Measurements from ENCODE around the gene OR1J2. TPM values are rescaled to one million over a fixed set of nuclear protein-coding genes. Genes with fewer than 3 reads are reported as not detected.

OR1J2 gene
- total RNA-seq, 1 donor from 2014 or later = not detected

GRCh38 chr9:122464633-122465567 is 45.7 kb upstream of the OR1J2 start:
- no peaks in the 10 kb centered on the region for H3K36me3 ChIP-seq (ENCODE audit: insufficient read depth, low read length)
- Mint-ChIP-seq H3K9me3 (ENCODE audit: unreplicated experiment) (peaks cover 11% of the 10 kb centered on the region), H3K4me3 (ENCODE audit: unreplicated experiment) (peak overlapping the region; percentile 52), H3K27ac (ENCODE audit: unreplicated experiment) (no peak overlapping the region), H3K4me1 (ENCODE audit: low read depth, unreplicated experiment) (no peaks in the 10 kb centered on the region), H3K36me3 (ENCODE audit: low read depth, unreplicated experiment) (no peaks in the 10 kb centered on the region), H3K27me3 (ENCODE audit: low read depth, unreplicated experiment) (peaks cover 50% of the 10 kb centered on the region)
- peaks cover 6% of the 10 kb centered on the region for H3K27me3 ChIP-seq (ENCODE audit: insufficient read depth, low read length)
- no peaks in the 10 kb centered on the region for H3K79me2 ChIP-seq (ENCODE audit: insufficient read depth, low read length)
- H4K20me1 ChIP-seq (ENCODE audit: insufficient read depth, low read length) = no peaks in the 10 kb centered on the region
- H3K27ac ChIP-seq (ENCODE audit: low read depth, low read length) = no peak overlapping the region
- DNase-seq (ENCODE audit: low read depth) = peak; percentile 71
- H2AFZ ChIP-seq (ENCODE audit: low read depth, low read length) = peak overlapping the region; percentile 11
- H3K4me2 ChIP-seq (ENCODE audit: low read length) = peak overlapping the region; percentile 75
- peak overlapping the region; percentile 19 for H3K9ac ChIP-seq (ENCODE audit: low read length)
- FAIRE-seq = peak; percentile 23
- H3K4me1 ChIP-seq (ENCODE audit: insufficient read depth, low read length) = no peaks in the 10 kb centered on the region
- TF ChIP-seq, protein P1, sequence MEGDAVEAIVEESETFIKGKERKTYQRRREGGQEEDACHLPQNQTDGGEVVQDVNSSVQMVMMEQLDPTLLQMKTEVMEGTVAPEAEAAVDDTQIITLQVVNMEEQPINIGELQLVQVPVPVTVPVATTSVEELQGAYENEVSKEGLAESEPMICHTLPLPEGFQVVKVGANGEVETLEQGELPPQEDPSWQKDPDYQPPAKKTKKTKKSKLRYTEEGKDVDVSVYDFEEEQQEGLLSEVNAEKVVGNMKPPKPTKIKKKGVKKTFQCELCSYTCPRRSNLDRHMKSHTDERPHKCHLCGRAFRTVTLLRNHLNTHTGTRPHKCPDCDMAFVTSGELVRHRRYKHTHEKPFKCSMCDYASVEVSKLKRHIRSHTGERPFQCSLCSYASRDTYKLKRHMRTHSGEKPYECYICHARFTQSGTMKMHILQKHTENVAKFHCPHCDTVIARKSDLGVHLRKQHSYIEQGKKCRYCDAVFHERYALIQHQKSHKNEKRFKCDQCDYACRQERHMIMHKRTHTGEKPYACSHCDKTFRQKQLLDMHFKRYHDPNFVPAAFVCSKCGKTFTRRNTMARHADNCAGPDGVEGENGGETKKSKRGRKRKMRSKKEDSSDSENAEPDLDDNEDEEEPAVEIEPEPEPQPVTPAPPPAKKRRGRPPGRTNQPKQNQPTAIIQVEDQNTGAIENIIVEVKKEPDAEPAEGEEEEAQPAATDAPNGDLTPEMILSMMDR (IDR thresholded peaks at IDR 0.05; ENCODE audit: insufficient read depth, low read depth, low read length) = peak; percentile 91
- no peak for TF ChIP-seq EZH2 (IDR thresholded peaks at IDR 0.05; ENCODE audit: insufficient read depth, low read length)
- no peaks in the 10 kb centered on the region for H3K9me3 ChIP-seq (ENCODE audit: insufficient read depth, low read depth, low read length)
- peak overlapping the region; percentile 54 for H3K4me3 ChIP-seq (ENCODE audit: insufficient read depth, low read depth, low read length)

- TF ChIP-seq, protein P1 (IDR thresholded peaks at IDR 0.05; ENCODE audit: insufficient read depth, low read depth, low read length) = no peak
- no peak for TF ChIP-seq EZH2 (IDR thresholded peaks at IDR 0.05; ENCODE audit: insufficient read depth, low read length)
- Histone ChIP-seq H3K9me3 (ENCODE audit: insufficient read depth, low read depth, low read length) (no peaks in the 10 kb centered on the region), H4K20me1 (ENCODE audit: insufficient read depth, low read length) (no peaks in the 10 kb centered on the region), H2AFZ (ENCODE audit: low read depth, low read length) (no peak overlapping the region), H3K27me3 (ENCODE audit: insufficient read depth, low read length) (peaks cover 6% of the 10 kb centered on the region), H3K4me3 (ENCODE audit: insufficient read depth, low read depth, low read length) (no peak overlapping the region), H3K36me3 (ENCODE audit: insufficient read depth, low read length) (no peaks in the 10 kb centered on the region), H3K79me2 (ENCODE audit: insufficient read depth, low read length) (no peaks in the 10 kb centered on the region), H3K4me1 (ENCODE audit: insufficient read depth, low read length) (no peaks in the 10 kb centered on the region), H3K4me2 (ENCODE audit: low read length) (no peak overlapping the region), H3K27ac (ENCODE audit: low read depth, low read length) (no peak overlapping the region), H3K9ac (ENCODE audit: low read length) (no peak overlapping the region)
- no peaks in the 10 kb centered on the region for H3K36me3 Mint-ChIP-seq (ENCODE audit: low read depth, unreplicated experiment)
- H3K4me1 Mint-ChIP-seq (ENCODE audit: low read depth, unreplicated experiment) = no peaks in the 10 kb centered on the region
- peaks cover 11% of the 10 kb centered on the region for H3K9me3 Mint-ChIP-seq (ENCODE audit: unreplicated experiment)
- no peak for FAIRE-seq
- H3K4me3 Mint-ChIP-seq (ENCODE audit: unreplicated experiment) = no peak overlapping the region
- peaks cover 39% of the 10 kb centered on the region for H3K27me3 Mint-ChIP-seq (ENCODE audit: low read depth, unreplicated experiment)
- no peak for DNase-seq (ENCODE audit: low read depth)
- no peak overlapping the region for H3K27ac Mint-ChIP-seq (ENCODE audit: unreplicated experiment)
These were observed 44.1 kb upstream of the OR1J2 start for GRCh38 chr9:122466456-122466855.

DNA sequence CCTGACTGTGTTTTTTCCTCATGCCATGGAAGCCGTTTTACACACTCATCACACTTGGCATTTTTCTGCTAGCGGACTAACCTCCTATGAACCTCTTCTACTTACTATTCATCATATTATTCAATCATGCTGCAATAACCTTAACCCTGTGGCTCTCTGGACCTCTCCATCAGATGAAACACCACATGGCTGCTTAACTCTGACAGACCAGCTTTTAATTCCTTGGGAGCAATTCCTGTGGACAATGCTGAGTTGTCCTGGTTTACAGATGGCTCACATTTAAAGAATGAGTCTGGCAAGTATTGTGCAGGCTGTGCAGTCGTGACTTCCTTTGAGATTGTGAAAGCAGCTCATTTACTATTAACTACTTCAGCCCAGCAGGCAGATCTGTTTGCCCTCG is 41.9 kb upstream of the OR1J2 start:
- FAIRE-seq (no peak), DNase-seq (ENCODE audit: low read depth) (peak; percentile 39)
- no peaks in the 10 kb centered on the region for H3K9me3 ChIP-seq (ENCODE audit: insufficient read depth, low read depth, low read length)
- no peak overlapping the region for H3K4me3 ChIP-seq (ENCODE audit: insufficient read depth, low read depth, low read length)
- no peak overlapping the region for H3K9ac ChIP-seq (ENCODE audit: low read length)
- no peaks in the 10 kb centered on the region for H3K36me3 ChIP-seq (ENCODE audit: insufficient read depth, low read length)
- peaks cover 36% of the 10 kb centered on the region for H3K27me3 Mint-ChIP-seq (ENCODE audit: low read depth, unreplicated experiment)
- H3K36me3 Mint-ChIP-seq (ENCODE audit: low read depth, unreplicated experiment) = no peaks in the 10 kb centered on the region
- peaks cover 11% of the 10 kb centered on the region for H3K9me3 Mint-ChIP-seq (ENCODE audit: unreplicated experiment)
- H3K27ac Mint-ChIP-seq (ENCODE audit: unreplicated experiment) = no peak overlapping the region
- H3K4me3 Mint-ChIP-seq (ENCODE audit: unreplicated experiment) = no peak overlapping the region
- H3K27me3 ChIP-seq (ENCODE audit: insufficient read depth, low read length) = no peaks in the 10 kb centered on the region
- no peak for TF ChIP-seq EZH2 (IDR thresholded peaks at IDR 0.05; ENCODE audit: insufficient read depth, low read length)
- TF ChIP-seq, protein P1 (IDR thresholded peaks at IDR 0.05; ENCODE audit: insufficient read depth, low read depth, low read length) = no peak
- no peaks in the 10 kb centered on the region for H4K20me1 ChIP-seq (ENCODE audit: insufficient read depth, low read length)
- no peaks in the 10 kb centered on the region for H3K4me1 ChIP-seq (ENCODE audit: insufficient read depth, low read length)
- no peak overlapping the region for H2AFZ ChIP-seq (ENCODE audit: low read depth, low read length)
- H3K4me1 Mint-ChIP-seq (ENCODE audit: low read depth, unreplicated experiment) = no peaks in the 10 kb centered on the region
- no peaks in the 10 kb centered on the region for H3K79me2 ChIP-seq (ENCODE audit: insufficient read depth, low read length)
- H3K27ac ChIP-seq (ENCODE audit: low read depth, low read length) = no peak overlapping the region
- H3K4me2 ChIP-seq (ENCODE audit: low read length) = no peak overlapping the region

Measured in astrocyte (in vitro differentiated cells and primary cell).